HG02852 (cell line): ENCODE measurements around the gene PRKN.

ENCODE experiments used
- ATAC-seq: cut with Tn5 transposase; IDR thresholded peaks from one replicate; pipeline ENCODE4 v1.9.1; 2021; ENCODE audit warnings: mild to moderate bottlenecking, moderate library complexity; ENCODE audit not compliant: unreplicated experiment

Gene PRKN

GRCh38 chr6:162389343-162390085 lies 338.1 kb downstream of the PRKN start:
- ATAC-seq, result no peak

GRCh38 chr6:162388383-162388777 lies 339.2 kb downstream of the PRKN start:
- no peak for ATAC-seq

GRCh38 chr6:162387718-162388382 lies 339.7 kb downstream of the PRKN start:
- ATAC-seq, result no peak

- ATAC-seq, result no peak
These were observed 341.6 kb downstream of the PRKN start for GRCh38 chr6:162385980-162386379.

GRCh38 chr6:162379757-162380409 lies 347.7 kb downstream of the PRKN start:
- ATAC-seq, result no peak

GRCh38 chr6:162377735-162378134 lies 349.8 kb downstream of the PRKN start:
- no peak for ATAC-seq

- no peak for ATAC-seq
These were observed 353.7 kb downstream of the PRKN start for GRCh38 chr6:162373868-162374267.

GRCh38 chr6:162373192-162373591 lies 354.4 kb downstream of the PRKN start:
- no peak for ATAC-seq

GRCh38 chr6:162372106-162372505 lies 355.5 kb downstream of the PRKN start:
- ATAC-seq, result no peak

GRCh38 chr6:162371121-162371520 lies 356.4 kb downstream of the PRKN start:
- no peak for ATAC-seq

- ATAC-seq, result no peak
These were observed 358.5 kb downstream of the PRKN start for GRCh38 chr6:162369091-162369490.

GRCh38 chr6:162364488-162364887 lies 363.1 kb downstream of the PRKN start:
- no peak for ATAC-seq

- no peak for ATAC-seq
These were observed 363.8 kb downstream of the PRKN start for GRCh38 chr6:162363757-162364156.

GRCh38 chr6:162360901-162361567 lies 366.5 kb downstream of the PRKN start:
- ATAC-seq, result no peak

- ATAC-seq, result no peak
These were observed 368.9 kb downstream of the PRKN start for GRCh38 chr6:162358625-162359024.

- ATAC-seq, result no peak
These were observed 382.5 kb downstream of the PRKN start for GRCh38 chr6:162345051-162345511.

- ATAC-seq, result no peak
These were observed 382.9 kb downstream of the PRKN start for GRCh38 chr6:162344646-162345010.

- no peak for ATAC-seq
These were observed 383.5 kb downstream of the PRKN start for GRCh38 chr6:162343936-162344645.

GRCh38 chr6:162343198-162343935 lies 384.2 kb downstream of the PRKN start:
- no peak for ATAC-seq

GRCh38 chr6:162337412-162337811 lies 390.2 kb downstream of the PRKN start:
- no peak for ATAC-seq
